SU-DHL-6 (cell line): ENCODE data around the gene CUX1.

ENCODE experiments used
- EZH2phosphoT487 ChIP-seq: fragments of 200-600 bp; sonication (generic), shearing (Covaris generic); conservative IDR thresholded peaks from 2 replicates; pipeline ENCODE4 v1.6.1; 2018; ENCODE audit warnings: mild to moderate bottlenecking, antibody characterized with exemption, low read length, moderate library complexity, mixed read lengths
- TF ChIP-seq, protein P1 (sequence below): fragments of 200-600 bp; sonication (generic); IDR thresholded peaks from one replicate; pipeline ENCODE4 v1.5.1; 2017; ENCODE audit warnings: antibody characterized with exemption, mild to moderate bottlenecking, low read length, moderate library complexity; ENCODE audit not compliant: insufficient read depth, poor library complexity, severe bottlenecking

DNA sequence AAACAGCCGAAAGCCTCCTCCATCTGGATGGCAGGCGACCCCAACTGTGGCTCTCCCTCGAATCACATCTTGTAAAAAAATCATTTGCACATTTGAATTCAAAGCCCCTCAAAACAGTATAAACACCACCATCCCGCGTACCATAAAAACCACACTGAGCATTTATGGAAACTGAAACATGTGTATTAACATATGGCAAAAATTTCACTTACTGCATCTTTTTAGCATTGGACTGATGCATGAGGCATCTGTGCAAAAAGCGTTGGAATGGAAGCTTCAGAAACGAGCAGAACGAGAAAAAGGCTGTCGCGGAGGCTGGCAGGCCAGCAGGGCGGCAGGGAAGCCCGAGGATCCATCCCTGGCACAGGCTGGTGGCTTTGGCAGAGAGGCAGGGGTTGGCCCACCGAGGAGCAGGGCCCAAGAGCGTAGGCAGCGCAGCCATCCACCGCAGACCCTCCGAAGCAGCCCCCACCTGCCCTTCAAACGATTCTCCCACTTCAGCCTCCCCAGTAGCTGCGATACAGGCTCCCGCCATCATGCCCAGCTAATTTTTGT, 39.3 kb upstream of the CUX1 start:
- TF ChIP-seq, protein P1, sequence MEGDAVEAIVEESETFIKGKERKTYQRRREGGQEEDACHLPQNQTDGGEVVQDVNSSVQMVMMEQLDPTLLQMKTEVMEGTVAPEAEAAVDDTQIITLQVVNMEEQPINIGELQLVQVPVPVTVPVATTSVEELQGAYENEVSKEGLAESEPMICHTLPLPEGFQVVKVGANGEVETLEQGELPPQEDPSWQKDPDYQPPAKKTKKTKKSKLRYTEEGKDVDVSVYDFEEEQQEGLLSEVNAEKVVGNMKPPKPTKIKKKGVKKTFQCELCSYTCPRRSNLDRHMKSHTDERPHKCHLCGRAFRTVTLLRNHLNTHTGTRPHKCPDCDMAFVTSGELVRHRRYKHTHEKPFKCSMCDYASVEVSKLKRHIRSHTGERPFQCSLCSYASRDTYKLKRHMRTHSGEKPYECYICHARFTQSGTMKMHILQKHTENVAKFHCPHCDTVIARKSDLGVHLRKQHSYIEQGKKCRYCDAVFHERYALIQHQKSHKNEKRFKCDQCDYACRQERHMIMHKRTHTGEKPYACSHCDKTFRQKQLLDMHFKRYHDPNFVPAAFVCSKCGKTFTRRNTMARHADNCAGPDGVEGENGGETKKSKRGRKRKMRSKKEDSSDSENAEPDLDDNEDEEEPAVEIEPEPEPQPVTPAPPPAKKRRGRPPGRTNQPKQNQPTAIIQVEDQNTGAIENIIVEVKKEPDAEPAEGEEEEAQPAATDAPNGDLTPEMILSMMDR, result no peak
- no peak for TF ChIP-seq EZH2phosphoT487
